Measurements from ENCODE around the gene UFM1.

DNA sequence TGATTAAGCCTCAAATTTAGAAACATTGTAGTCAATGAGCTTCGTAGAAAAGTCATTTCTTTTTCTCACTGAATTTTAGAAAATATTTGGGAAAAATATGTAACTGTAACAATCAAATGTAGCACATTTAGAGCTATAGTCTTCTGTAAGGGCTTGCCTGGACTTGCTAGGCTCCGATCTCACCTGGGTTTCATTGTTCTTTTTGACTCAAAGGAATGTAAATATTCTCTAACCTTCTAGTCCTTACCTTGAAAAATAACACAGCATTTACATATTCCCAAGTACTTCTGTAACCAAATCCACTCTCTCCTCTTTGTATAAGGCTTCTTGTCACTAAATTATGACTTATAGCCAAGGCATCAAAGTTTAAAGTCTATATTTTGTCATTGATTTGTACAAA is 2.9 kb upstream of the UFM1 start:
- no peak for TF ChIP-seq EZH2 (IDR thresholded peaks at IDR 0.05; ENCODE audit: low read length, missing control alignments)
- TF ChIP-seq, protein P1, sequence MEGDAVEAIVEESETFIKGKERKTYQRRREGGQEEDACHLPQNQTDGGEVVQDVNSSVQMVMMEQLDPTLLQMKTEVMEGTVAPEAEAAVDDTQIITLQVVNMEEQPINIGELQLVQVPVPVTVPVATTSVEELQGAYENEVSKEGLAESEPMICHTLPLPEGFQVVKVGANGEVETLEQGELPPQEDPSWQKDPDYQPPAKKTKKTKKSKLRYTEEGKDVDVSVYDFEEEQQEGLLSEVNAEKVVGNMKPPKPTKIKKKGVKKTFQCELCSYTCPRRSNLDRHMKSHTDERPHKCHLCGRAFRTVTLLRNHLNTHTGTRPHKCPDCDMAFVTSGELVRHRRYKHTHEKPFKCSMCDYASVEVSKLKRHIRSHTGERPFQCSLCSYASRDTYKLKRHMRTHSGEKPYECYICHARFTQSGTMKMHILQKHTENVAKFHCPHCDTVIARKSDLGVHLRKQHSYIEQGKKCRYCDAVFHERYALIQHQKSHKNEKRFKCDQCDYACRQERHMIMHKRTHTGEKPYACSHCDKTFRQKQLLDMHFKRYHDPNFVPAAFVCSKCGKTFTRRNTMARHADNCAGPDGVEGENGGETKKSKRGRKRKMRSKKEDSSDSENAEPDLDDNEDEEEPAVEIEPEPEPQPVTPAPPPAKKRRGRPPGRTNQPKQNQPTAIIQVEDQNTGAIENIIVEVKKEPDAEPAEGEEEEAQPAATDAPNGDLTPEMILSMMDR (conservative IDR thresholded peaks at IDR 0.05 in 1 of 2, IDR thresholded peaks at IDR 0.05 in 1 of 2; ENCODE audit: low read depth in 1 of 2, low read length in 2 of 2) = no peak

Measured in fibroblast of lung (primary cell).